CD8-positive, alpha-beta memory T cell (primary cell): ENCODE data around the gene TRIM47. TPM values are rescaled to one million over a fixed set of nuclear protein-coding genes. Genes with fewer than 3 reads are reported as not detected.

Experiments used
- CTCF ChIA-PET: fragments of 350-600 bp; sonication (Branson Sonifier 250); formaldehyde crosslinking; loops from one replicate; lab custom pipeline; 2021; ENCODE audit warnings: antibody characterized with exemption; lab: Charles Lee
- POLR2A ChIA-PET: fragments of 350-600 bp; sonication (Branson Sonifier 250); formaldehyde crosslinking; loops from one replicate; lab custom pipeline; 2021; ENCODE audit warnings: antibody characterized with exemption; lab: Charles Lee
- DNase-seq, 5 donors: peaks; one replicate each; pipeline versions ENCODE4 v3.0.0 to v3.0.0-alpha.2; 2020 to 2022; ENCODE audit warnings: mixed read lengths in 1 of 5
- H3K27ac ChIP-seq: one replicate; pipeline ENCODE4 v1.7.0; 2013; ENCODE audit warnings: low read depth, mild to moderate bottlenecking, low read length, moderate library complexity
- H3K27me3 ChIP-seq: 2 replicates; pipeline ENCODE4 v1.7.0; 2013; ENCODE audit warnings: low read length, mild to moderate bottlenecking; ENCODE audit not compliant: insufficient read depth, poor library complexity, severe bottlenecking
- H3K36me3 ChIP-seq: 2 replicates; pipeline ENCODE4 v1.7.0; 2013; ENCODE audit warnings: mild to moderate bottlenecking, low read length, moderate library complexity; ENCODE audit not compliant: insufficient read depth
- H3K4me1 ChIP-seq: 2 replicates; pipeline ENCODE4 v1.7.0; 2013; ENCODE audit warnings: mild to moderate bottlenecking, low read length, moderate library complexity; ENCODE audit not compliant: insufficient read depth
- H3K4me3 ChIP-seq: 2 replicates; pipeline ENCODE4 v1.7.0; 2013; ENCODE audit warnings: mild to moderate bottlenecking, low read length
- H3K9me3 ChIP-seq: 2 replicates; pipeline ENCODE4 v1.7.0; 2013; ENCODE audit warnings: mild to moderate bottlenecking, low read length
- H3K27ac Mint-ChIP-seq, 8 donors: one replicate each; pipeline ENCODE4 v1.8.0; 2020 to 2021; ENCODE audit warnings: mixed read lengths in 8 of 8, mild to moderate bottlenecking in 6 of 8, inconsistent platforms in 3 of 8, moderate library complexity in 3 of 8
- H3K27me3 Mint-ChIP-seq, 2 donors: one replicate each; pipeline ENCODE4 v1.8.0; 2020 to 2021; ENCODE audit warnings: mixed read lengths in 2 of 2, mild to moderate bottlenecking in 1 of 2, moderate library complexity in 1 of 2
- H3K36me3 Mint-ChIP-seq, 3 donors: one replicate each; pipeline ENCODE4 v1.8.0; 2020 to 2021; ENCODE audit warnings: mixed read lengths in 3 of 3, inconsistent platforms in 1 of 3, mild to moderate bottlenecking in 1 of 3
- H3K4me1 Mint-ChIP-seq, 3 donors: one replicate each; pipeline ENCODE4 v1.8.0; 2020 to 2021; ENCODE audit warnings: mixed read lengths in 3 of 3, inconsistent platforms in 1 of 3, mild to moderate bottlenecking in 1 of 3
- H3K4me3 Mint-ChIP-seq, 7 donors: one replicate each; pipeline ENCODE4 v1.8.0; 2020 to 2021; ENCODE audit warnings: mixed read lengths in 7 of 7, mild to moderate bottlenecking in 6 of 7, moderate library complexity in 4 of 7, inconsistent platforms in 2 of 7
- H3K9me3 Mint-ChIP-seq, 5 donors: one replicate each; pipeline ENCODE4 v1.8.0; 2020 to 2022; ENCODE audit warnings: mixed read lengths in 5 of 5, mild to moderate bottlenecking in 3 of 5, moderate library complexity in 2 of 5, inconsistent platforms in 1 of 5
- polyA plus RNA-seq: library from polyadenylated mRNA; unstranded; fragments of 300-500 nt; fragmentation: Illumina TruSeq; gene quantifications from one replicate; pipeline ENCODE4 v1.2.3, GENCODE V29; 2021
- total RNA-seq, 2 experiments: library from RNA; stranded (reverse); gene quantifications; one replicate each; pipeline ENCODE4 v1.2.3, GENCODE V29; 2021

Gene TRIM47
- total and polyA plus RNA-seq, 3 experiments from 2014 or later: 12.6 to 17.6 (median 14.1) TPM

- peaks cover 37% of the 10 kb centered on the region for H3K36me3 ChIP-seq
Observed at GRCh38 chr17:75850928-75851692, 27.3 kb downstream of the TRIM47 start.

DNA sequence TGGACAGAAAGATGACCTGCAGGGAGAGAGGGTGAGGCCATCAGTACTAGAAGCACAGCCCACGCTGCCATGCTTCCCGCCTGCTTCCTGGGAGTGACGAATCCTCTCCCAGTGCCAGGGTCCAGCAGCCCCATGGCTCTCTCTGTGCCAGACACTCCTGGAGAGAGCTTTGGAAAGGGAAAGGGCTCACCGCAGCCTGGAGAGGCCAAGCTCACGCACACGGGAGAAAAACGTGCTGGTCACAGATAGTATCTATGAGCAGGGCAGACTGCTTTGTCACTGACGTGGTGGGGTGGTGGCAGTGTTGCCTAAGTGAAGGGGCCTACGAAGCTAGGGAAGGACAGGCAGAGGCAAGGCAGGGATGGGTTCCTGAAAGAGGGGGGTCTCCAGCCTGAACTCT, 28.7 kb downstream of the TRIM47 start:
- Mint-ChIP-seq H3K4me1 (peaks cover 19 to 39% (median 21%) of the 10 kb centered on the region in 3 donors), H3K27me3 (no peaks in the 10 kb centered on the region), H3K9me3 (no peaks in the 10 kb centered on the region), H3K36me3 (peaks cover 3 to 77% (median 9%) of the 10 kb centered on the region in 3 donors), H3K27ac (peak overlapping the region in 3 of 8 donors; percentile 27 to 63 (median 58)), H3K4me3 (peak overlapping the region in 1 of 7 donors; percentile 13)
- CTCF ChIA-PET: interaction anchor here (1.3 to 4.6 kb wide), 5 partner anchors 12 to 96 kb away, joined by 3 to 31 read pairs (median 19); partner anchors contain the start of genes GALK1 and TRIM65
- Histone ChIP-seq H3K27ac (no peak overlapping the region), H3K4me1 (peaks cover 35% of the 10 kb centered on the region), H3K27me3 (no peaks in the 10 kb centered on the region), H3K36me3 (peaks cover 37% of the 10 kb centered on the region), H3K9me3 (no peaks in the 10 kb centered on the region), H3K4me3 (no peak overlapping the region)
- POLR2A ChIA-PET: interaction anchor here (0.5 to 0.8 kb wide), 3 partner anchors 68 to 132 kb away, joined by 3 to 6 read pairs (median 3); no protein-coding TSS in a partner anchor
- DNase-seq: no peak

More at GRCh38 chr17:75850928-75851692, 27.3 kb downstream of the TRIM47 start:
- Histone ChIP-seq H3K27me3 (no peaks in the 10 kb centered on the region), H3K4me3 (no peak overlapping the region), H3K4me1 (peaks cover 24% of the 10 kb centered on the region), H3K9me3 (no peaks in the 10 kb centered on the region), H3K27ac (no peak overlapping the region)
- peaks cover 3 to 67% (median 9%) of the 10 kb centered on the region in 3 donors for H3K36me3 Mint-ChIP-seq
- no peaks in the 10 kb centered on the region for H3K9me3 Mint-ChIP-seq
- DNase-seq: no peak
- H3K27me3 Mint-ChIP-seq: no peaks in the 10 kb centered on the region
- H3K4me3 Mint-ChIP-seq: peak overlapping the region in 1 of 7 donors; percentile 53
- ChIA-PET CTCF (interaction anchor here (1.2 kb wide), 1 partner anchor 26 kb away, joined by 3 read pairs; no protein-coding TSS in a partner anchor), POLR2A (interaction anchor here (0.6 to 0.7 kb wide), 3 partner anchors 64 to 153 kb away, joined by 3 to 4 read pairs (median 3); no protein-coding TSS in a partner anchor)
- peaks cover 17 to 28% (median 22%) of the 10 kb centered on the region in 3 donors for H3K4me1 Mint-ChIP-seq
- peak overlapping the region in 4 of 8 donors; percentile 12 to 91 (median 30) for H3K27ac Mint-ChIP-seq

DNA sequence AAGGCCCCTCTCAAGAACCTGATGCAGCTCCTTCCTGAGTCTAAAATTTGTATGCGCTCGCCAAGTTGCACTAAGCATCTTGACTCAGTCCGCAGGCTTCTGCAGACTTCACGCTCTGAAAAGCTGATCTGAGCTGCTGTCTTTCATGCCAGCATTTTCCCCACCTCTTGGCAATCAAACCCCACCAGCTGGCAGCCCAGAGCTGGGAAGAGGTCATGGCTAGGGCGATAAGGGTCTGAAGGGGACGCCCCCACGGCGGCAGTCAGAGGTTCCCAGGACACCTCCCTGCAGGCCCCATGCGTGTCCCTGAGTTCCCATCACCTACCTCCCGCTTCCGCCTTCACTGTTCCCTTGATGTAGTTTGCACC, 29.1 kb downstream of the TRIM47 start:
- no peaks in the 10 kb centered on the region for H3K9me3 ChIP-seq
- DNase-seq: no peak
- peak overlapping the region in 2 of 8 donors; percentile 17 to 27 for H3K27ac Mint-ChIP-seq
- no peak overlapping the region for H3K27ac ChIP-seq
- POLR2A ChIA-PET: interaction anchor here (0.5 to 0.8 kb wide), 3 partner anchors 67 to 132 kb away, joined by 3 to 6 read pairs (median 3); no protein-coding TSS in a partner anchor
- CTCF ChIA-PET: interaction anchor here (0.8 to 4.6 kb wide), 8 partner anchors 12 to 96 kb away, joined by 3 to 31 read pairs (median 6); partner anchors contain the start of genes GALK1 and TRIM65
- no peaks in the 10 kb centered on the region for H3K9me3 Mint-ChIP-seq
- H3K4me3 Mint-ChIP-seq: no peak overlapping the region
- H3K4me1 ChIP-seq: peaks cover 33% of the 10 kb centered on the region
- H3K36me3 Mint-ChIP-seq: peaks cover 3 to 74% (median 9%) of the 10 kb centered on the region in 3 donors
- H3K27me3 ChIP-seq: no peaks in the 10 kb centered on the region
- H3K4me1 Mint-ChIP-seq: peaks cover 18 to 39% (median 21%) of the 10 kb centered on the region in 3 donors
- H3K27me3 Mint-ChIP-seq: no peaks in the 10 kb centered on the region
- no peak overlapping the region for H3K4me3 ChIP-seq
- peaks cover 37% of the 10 kb centered on the region for H3K36me3 ChIP-seq

DNA sequence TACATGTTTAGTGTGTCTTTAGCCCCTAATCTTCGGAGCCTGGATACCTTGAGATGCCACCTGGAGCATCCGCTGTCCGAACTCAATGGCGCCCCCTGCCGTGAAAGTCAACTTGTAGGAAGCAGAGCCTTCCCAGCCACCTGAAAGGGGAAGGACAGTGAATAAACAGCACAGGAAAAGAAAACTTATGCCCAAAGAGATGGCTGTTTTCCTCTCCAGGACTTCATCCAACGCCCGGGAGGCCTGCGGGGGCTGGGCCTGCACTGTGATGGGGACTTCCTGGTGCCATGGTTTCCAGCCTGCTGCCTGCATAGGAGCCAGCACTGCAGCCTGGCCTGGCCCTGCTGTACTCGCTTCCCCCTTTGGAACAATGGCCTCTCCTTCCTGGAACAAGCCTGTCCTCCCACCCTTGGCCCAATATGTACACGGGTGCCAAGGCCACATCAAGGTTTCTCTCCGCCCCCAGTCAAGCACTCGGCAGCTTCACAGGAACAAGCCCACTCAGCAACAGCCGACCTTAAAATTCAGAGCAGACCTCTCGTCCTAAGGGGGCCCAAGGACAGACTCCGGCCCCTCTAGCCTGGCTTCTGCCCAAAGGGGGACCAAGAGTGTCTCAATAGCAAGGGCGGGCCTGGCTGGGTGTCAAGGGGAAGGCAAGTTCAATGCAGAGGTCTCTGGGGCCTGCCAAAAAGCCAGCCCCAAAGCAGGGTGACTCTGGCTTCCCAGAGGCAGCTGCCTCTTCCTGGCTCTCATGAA, 29.7 kb downstream of the TRIM47 start:
- H3K9me3 Mint-ChIP-seq: no peaks in the 10 kb centered on the region
- CTCF ChIA-PET: interaction anchor here (0.7 to 4.6 kb wide), 20 partner anchors 7 to 95 kb away, joined by 3 to 31 read pairs (median 4); partner anchors contain the start of genes GALK1 and TRIM65
- H3K4me1 Mint-ChIP-seq: peaks cover 17 to 38% (median 21%) of the 10 kb centered on the region in 3 donors
- POLR2A ChIA-PET: interaction anchor here (0.6 to 1.2 kb wide), 6 partner anchors 13 to 133 kb away, joined by 3 to 6 read pairs (median 3); a partner anchor contains a TSS
- no peaks in the 10 kb centered on the region for H3K9me3 ChIP-seq
- H3K27ac ChIP-seq: no peak overlapping the region
- peak overlapping the region in 2 of 7 donors; percentile 51 to 84 for H3K4me3 Mint-ChIP-seq
- H3K4me1 ChIP-seq: peaks cover 31% of the 10 kb centered on the region
- H3K27me3 ChIP-seq: no peaks in the 10 kb centered on the region
- peak; percentile 65 to 84 (median 72) for DNase-seq
- H3K27ac Mint-ChIP-seq: peak overlapping the region; percentile 56 to 95 (median 86)
- H3K36me3 ChIP-seq: peaks cover 37% of the 10 kb centered on the region
- H3K4me3 ChIP-seq: no peak overlapping the region
- no peaks in the 10 kb centered on the region for H3K27me3 Mint-ChIP-seq
- peaks cover 3 to 74% (median 9%) of the 10 kb centered on the region in 3 donors for H3K36me3 Mint-ChIP-seq

- Mint-ChIP-seq H3K4me3 (peak overlapping the region in 2 of 7 donors; percentile 51 to 84), H3K27me3 (no peaks in the 10 kb centered on the region), H3K36me3 (peaks cover 3 to 76% (median 9%) of the 10 kb centered on the region in 3 donors), H3K4me1 (peaks cover 15 to 34% (median 17%) of the 10 kb centered on the region in 3 donors), H3K27ac (peak overlapping the region; percentile 56 to 95 (median 86)), H3K9me3 (no peaks in the 10 kb centered on the region)
- Histone ChIP-seq H3K4me1 (peaks cover 26% of the 10 kb centered on the region), H3K36me3 (peaks cover 37% of the 10 kb centered on the region), H3K27me3 (no peaks in the 10 kb centered on the region), H3K9me3 (no peaks in the 10 kb centered on the region), H3K27ac (no peak overlapping the region), H3K4me3 (no peak overlapping the region)
- ChIA-PET CTCF (interaction anchor here (0.7 to 5.6 kb wide), 22 partner anchors 7 to 94 kb away, joined by 3 to 38 read pairs (median 4); partner anchors contain the start of genes GALK1, TRIM65 and WBP2), POLR2A (interaction anchor here (0.6 to 1.2 kb wide), 8 partner anchors 9 to 94 kb away, joined by 3 to 7 read pairs (median 3); partner anchors contain the start of gene GALK1)
- DNase-seq: no peak
Observed at GRCh38 chr17:75847614-75848522, 30.5 kb downstream of the TRIM47 start.

DNA sequence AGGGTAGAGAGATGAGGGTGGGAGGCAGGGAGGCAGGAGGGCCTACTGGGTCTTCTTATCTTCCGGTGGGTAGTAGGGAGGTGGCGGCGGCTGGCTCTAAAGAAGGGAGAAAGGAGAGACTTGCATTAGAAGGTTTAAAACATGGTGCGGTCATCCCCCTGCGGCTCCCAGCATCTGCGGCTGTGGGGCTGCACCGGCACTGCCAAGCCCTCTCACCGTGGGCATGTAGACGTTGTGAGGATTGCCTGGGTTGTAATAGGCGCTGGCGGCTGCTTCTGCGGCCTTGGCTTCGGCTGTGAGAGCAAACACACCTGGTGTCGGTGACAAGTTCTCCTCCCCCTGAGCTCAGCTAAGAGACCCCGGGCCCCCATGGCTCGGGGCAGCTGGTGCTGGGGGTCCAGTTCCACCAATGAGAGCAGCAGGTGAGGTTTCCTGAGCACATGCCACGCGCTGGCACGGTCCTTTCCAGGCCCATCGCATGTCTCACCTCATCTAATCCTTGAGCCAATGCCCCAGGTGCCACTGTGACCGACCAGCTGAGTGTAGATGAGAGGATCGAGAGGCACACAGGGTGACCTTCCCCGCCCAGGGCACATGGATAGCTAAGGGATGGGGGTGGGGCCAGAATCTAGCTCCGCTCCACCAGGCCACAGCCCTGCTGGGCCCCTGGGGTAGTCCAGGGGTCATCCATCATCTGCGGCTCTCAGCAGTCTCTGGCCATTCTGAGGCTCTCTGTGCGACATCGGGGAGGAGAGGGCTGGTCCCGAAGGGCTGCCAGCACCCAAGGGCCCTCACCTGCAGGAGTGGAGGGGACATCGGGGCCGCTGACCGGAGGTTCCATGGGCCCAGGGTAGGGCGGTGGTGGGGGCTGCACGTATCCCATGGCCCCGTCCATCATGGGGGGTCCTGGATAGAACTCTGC, 31.4 kb downstream of the TRIM47 start:
- Histone ChIP-seq H3K36me3 (peaks cover 42% of the 10 kb centered on the region), H3K27ac (no peak overlapping the region), H3K9me3 (no peaks in the 10 kb centered on the region), H3K4me3 (no peak overlapping the region), H3K27me3 (no peaks in the 10 kb centered on the region), H3K4me1 (peaks cover 35% of the 10 kb centered on the region)
- peak overlapping the region in 1 of 7 donors; percentile 50 for H3K4me3 Mint-ChIP-seq
- peaks cover 3 to 74% (median 9%) of the 10 kb centered on the region in 3 donors for H3K36me3 Mint-ChIP-seq
- DNase-seq: no peak
- H3K4me1 Mint-ChIP-seq: peaks cover 16 to 35% (median 16%) of the 10 kb centered on the region in 3 donors
- CTCF ChIA-PET: interaction anchor here (0.6 to 5.6 kb wide), 16 partner anchors 8 to 93 kb away, joined by 3 to 38 read pairs (median 8); partner anchors contain the start of genes GALK1, TRIM65 and WBP2
- POLR2A ChIA-PET: interaction anchor here (0.6 to 4.9 kb wide), 3 partner anchors 8 to 82 kb away, joined by 3 to 61 read pairs (median 5); partner anchors contain the start of genes GALK1 and WBP2
- peak overlapping the region in 3 of 8 donors; percentile 9 to 78 (median 50) for H3K27ac Mint-ChIP-seq
- H3K27me3 Mint-ChIP-seq: no peaks in the 10 kb centered on the region
- no peaks in the 10 kb centered on the region for H3K9me3 Mint-ChIP-seq
